Activated CD4-positive, alpha-beta T cell treated with anti-CD3 and anti-CD28 coated beads, Interleukin-2, amount 50 U/mL, for 1 hour (primary cell): Measurements from ENCODE around the gene TMC4.
A peak's percentile ranks its signal among the peaks of the same experiment; 100 is the strongest.

ENCODE experiments used
- DNase-seq: peaks from one replicate; pipeline ENCODE4 v3.0.0-alpha.2; 2020

Gene TMC4

DNA sequence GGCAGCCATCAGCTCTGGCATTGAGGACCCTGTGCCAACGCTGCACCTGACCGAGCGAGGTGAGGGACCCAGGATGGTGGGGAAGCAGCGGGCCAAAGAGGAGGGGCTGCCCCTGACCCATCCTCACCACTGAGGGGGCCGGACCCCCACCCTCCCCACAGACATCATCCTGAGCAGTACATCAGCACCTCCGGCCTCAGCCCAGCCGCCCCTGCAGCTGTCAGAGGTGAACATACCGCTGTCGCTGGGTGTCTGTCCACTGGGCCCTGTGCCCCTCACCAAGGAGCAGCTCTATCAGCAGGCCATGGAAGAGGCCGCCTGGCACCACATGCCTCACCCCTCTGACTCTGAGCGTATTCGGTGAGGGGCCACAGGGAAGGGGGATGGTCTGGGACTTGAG, 20.7 kb downstream of the TMC4 start:
- no peak for DNase-seq

DNA sequence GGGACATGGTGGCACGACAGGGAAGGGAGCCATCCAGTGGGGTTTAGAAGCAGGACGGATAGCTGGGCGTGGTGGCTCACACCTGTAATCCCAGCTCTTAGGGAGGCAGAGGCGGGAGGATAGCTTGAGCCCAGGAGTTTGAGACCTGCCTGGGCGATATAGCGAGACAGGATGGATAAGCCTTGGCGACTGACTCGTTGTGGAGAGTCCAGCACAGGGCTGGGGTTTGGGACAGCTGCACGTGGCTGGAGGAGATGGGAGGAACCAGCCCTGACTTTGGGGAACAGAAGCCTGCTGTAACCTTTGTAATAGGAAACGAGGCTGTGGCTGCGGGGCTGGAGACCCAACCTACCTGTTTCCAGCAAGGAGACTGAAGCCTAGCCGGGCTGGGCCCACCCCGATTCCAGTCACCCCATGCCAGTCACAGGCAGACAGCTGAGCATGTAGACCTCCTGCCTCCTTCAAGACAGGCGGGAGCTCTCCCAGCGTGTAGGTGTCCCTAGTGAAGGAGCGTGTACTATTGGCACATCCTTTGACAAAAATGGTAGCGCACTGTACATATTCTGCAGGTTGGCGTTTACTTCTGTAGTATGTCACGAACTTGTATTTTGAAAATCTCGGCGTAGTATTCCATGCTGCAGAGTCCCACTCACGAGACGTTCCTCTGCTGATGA, 21.5 kb downstream of the TMC4 start:
- no peak for DNase-seq

DNA sequence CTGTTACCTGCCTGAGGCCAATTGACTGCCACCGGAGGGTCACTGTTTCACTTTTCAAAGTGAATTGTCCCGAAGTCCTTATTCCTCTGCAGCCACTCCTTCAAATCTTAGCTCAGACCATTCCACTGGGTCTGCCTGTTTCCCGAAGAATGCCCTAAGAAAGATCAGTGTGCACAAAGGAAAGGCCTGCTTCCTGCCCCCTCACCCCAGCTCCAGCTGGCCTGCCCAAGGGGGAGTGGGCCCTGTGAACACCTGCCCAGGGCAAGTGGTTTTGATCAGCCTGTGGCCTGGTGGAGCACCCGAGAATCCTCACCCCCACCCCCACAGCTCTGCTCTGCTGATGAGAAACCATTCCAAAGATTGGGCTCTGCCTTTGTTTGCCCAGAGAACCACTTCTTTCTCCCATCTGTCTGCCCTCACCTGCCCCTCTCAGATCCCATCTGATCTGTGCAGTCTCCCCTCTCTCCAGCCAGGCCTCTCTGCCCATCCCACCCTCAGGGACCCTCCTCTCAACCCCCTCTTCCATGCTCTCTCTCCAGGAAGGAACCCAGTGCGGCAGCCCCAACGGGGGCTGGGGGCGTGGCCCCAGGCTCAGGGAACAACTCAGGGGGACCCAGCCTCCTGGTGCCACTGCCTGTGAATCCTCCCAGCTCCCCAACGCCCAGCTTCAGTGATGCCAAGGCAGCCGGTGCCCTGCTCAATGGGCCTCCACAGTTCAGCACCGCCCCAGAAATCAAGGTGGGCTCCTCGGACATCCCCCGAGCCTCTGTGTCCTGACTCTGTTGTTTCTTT, 23.7 kb downstream of the TMC4 start:
- DNase-seq = no peak

DNA sequence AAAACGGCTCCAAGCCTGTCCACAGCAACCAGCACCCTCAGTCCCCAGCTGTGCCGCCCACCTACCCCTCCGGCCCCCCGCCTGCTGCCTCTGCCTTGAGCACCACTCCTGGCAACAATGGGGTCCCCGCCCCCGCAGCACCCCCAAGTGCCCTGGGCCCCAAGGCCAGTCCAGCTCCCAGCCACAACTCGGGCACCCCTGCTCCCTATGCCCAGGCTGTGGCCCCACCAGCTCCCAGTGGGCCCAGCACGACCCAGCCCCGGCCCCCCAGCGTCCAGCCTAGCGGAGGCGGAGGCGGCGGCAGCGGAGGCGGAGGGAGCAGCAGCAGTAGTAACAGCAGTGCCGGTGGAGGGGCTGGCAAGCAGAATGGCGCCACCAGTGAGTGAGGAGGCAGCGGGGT, 24.8 kb downstream of the TMC4 start:
- no peak for DNase-seq

DNA sequence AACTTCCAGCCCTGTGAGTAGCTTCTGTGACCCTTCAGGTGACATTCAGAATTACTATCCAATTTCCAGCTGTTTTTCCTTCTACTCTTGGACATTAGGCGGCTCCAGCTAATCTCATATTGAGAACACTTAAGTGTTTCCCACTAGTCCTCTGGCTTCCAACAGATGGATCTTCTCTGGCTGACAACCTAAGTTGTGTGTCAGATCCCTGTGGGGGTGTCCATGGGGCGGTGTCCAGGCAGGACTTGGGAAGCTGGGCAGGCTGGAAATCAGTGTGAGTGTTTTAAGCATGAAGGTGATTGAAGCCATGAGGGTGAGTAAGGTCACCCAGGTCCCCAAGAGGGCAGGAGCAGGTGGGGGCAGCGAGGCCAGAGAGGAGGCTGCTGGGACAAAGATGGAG, 25.3 kb downstream of the TMC4 start:
- DNase-seq = no peak

GRCh38 chr19:54145541-54146158, 27.3 kb downstream of the TMC4 start:
- no peak for DNase-seq

DNA sequence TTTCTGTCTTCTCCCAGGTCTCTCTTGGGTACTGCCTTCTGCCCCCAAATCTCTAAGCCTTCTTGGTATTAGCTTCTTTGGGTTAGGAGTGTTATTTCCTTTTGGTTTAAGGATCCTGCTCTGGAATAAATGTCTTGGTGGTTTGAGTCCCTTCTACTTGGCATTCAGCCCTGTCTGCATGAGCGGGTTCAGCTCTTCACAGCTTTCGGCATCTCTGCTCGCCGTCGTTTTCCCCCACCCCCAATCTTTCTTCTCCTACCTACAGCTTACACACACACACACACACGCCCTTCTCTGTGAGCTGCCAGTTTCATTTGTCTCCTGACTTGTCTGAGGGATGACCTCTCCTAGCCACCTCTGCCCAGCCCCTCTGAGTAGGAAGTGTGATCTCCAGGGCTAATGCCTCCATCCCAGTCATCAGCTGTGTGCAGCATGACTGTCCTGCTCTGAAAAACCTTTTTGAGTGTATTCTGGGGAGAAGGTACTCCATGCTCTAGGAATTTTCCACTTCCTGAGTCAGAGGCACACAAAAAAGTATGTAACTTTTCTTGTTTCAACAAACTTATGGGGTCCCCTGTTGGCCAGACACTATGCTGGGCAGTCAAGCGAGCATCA, 30.7 kb downstream of the TMC4 start:
- no peak for DNase-seq

GRCh38 chr19:54141356-54141755, 31.6 kb downstream of the TMC4 start:
- DNase-seq = no peak

GRCh38 chr19:54138489-54139256, 34.3 kb downstream of the TMC4 start:
- DNase-seq = no peak

DNA sequence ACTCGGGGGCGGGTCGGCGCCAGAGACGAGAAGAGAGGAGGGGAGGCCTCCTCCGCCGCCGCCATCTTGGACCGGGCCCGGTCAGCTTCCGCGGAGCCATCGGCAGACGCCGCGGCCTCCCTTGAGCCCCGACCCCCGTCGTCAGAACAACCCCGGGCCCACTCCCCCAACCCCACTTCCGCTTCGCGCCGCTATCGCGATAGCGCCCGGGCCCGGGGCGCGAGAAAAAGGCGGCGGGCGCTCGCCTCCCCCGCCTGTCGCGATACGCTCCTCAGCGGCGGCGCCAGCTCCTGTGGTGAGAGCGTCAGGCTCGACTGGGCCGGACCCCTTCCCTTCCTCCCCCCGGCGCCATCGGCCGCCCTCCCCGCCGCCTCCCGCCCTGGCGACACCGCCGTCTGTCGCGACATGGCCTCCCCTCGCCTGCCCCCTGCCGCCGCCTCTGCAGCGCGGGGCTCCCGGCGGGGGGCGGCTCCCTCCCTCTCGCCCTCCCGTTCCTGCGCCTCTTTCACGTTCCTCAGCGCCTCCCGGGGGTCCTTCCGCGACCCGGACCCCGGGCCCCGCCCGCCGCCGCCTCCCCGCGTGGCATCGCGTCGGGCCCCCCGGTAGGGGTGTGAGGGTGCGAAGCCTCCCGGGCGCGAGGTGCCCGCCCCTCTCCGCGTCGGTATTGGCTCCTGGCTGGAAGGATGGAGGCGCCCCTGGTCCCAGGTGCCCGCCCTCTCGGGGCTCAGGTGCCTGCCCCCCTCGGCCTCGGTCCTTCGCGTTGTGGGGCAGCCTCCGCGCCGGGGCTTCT, 35.1 kb downstream of the TMC4 start, which contains the start of gene CNOT3:
TSS of gene CNOT3 (plus strand) at position 64 of the 790 bp plus-strand sequence. CDS start 5,217 bp downstream, outside the sequence.
- DNase-seq = peak; percentile 30

- peak; percentile 98 for DNase-seq
Measured at GRCh38 chr19:54136864-54137698, 35.9 kb downstream of the TMC4 start.

DNA sequence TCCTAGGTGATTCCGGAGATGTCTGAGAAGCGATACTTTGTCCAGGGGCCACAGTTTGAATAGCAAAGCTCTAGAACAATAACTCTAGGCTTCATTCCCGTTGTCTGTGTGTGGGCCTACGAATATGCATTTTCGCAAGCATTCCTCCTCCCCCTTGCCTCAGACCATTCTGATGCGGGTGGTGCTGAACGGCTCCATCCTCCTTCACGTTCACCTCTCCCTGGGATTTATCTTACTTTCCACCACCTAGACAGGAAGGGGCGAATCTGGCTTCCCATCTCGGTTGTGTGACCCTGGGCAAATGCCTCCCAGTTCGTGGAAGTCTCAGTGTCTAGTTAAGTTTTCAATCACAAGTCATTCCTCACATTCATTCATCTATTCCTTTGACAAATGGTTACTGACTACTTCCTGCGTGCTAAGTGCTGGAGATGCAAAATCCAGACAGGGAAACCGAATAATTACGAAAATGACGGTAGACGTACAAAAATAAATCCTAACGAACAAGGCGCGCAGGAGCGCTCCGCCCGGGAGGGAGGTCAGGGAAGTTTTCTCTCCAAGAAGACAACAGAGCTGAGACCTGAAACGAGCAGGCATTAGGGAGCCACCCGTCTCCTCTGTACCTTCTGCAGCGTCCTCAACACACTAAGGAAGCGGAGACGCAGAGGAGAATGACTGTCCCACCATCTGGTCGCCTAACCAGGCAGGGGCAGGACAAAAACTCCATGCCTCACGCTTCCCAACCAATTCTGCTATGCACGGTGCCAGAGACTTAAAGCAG, 36.7 kb downstream of the TMC4 start:
- no peak for DNase-seq

DNA sequence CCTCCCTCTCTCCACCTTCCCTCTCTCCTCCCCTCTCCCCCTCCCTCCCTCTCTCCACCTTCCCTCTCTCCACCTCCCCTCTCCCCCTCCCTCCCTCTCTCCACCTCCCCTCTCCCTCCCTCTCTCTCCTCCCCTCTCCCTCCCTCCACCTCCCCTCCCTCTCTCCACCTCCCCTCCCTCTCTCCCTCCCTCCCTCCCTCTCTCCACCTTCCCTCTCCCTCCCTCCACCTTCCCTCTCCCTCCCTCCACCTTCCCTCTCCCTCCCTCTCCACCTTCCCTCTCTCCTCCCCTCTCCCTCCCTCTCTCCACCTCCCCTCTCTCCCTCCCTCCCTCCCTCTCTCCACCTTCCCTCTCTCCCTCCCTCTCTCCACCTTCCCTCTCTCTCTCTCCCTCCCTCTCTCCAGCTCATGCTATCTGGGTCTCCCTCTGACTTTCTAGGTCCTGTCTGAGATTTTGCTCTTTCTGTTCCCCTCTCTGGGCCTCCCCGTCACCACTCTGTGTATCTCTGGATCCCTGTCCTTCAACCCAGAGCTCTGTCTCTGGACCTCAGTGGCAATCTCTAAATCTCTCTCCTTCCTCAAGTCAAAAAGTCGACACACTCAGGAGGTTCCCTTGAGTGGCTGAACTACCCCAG, 38.9 kb downstream of the TMC4 start:
- no peak for DNase-seq

DNA sequence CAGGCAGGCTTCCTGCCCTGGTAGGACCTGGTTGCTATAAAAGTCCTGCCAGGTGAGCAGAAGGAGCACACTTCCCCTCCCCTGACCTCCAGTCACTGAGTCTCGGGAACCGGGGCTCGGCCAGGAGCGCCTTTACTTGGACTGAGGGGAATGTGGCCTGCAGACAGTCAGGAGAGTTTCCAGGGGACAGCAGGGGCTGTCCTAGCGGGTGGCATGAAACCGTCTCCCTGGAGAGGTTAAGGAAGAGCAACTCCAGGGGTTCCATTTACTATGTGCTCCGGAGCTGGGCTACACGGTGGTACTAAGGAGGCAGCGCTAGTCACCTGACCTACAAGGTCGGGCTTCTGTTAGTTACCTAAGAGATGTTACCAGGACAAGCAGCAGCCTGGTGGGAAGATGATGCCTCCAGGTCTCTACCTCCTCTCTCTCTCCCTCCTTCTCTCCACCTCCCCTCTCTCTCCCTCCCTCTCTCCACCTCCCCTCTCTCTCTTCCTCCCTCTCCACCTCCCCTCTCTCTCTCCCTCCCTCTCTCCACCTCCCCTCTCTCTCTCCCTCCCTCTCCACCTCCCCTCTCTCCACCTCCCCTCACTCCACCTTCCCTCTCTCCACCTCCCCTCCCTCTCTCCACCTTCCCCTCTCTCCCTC, 39.5 kb downstream of the TMC4 start:
- DNase-seq = no peak

DNA sequence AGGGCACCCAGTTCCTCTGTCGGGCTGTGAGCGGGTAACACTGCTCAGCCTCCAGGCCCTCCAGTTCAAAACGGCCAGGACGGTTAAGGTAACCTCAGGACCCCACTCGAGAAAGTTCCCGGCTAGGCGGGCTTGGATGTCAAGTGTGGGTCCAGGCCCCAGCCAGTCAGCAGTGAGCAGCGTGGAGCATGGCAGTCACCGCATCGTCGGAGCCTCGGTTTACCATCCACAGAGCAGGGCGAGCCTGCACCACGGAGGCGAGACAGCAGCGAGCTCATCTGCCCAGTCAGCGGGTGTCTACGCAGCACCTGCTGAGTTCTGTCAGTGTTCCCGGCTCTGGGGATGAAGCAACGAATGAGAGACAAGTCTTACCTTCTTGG, 43.4 kb downstream of the TMC4 start:
- no peak for DNase-seq

- no peak for DNase-seq
Measured at GRCh38 chr19:54128796-54129616, 44.0 kb downstream of the TMC4 start.

GRCh38 chr19:54128441-54128725, 44.6 kb downstream of the TMC4 start:
- no peak for DNase-seq

DNA sequence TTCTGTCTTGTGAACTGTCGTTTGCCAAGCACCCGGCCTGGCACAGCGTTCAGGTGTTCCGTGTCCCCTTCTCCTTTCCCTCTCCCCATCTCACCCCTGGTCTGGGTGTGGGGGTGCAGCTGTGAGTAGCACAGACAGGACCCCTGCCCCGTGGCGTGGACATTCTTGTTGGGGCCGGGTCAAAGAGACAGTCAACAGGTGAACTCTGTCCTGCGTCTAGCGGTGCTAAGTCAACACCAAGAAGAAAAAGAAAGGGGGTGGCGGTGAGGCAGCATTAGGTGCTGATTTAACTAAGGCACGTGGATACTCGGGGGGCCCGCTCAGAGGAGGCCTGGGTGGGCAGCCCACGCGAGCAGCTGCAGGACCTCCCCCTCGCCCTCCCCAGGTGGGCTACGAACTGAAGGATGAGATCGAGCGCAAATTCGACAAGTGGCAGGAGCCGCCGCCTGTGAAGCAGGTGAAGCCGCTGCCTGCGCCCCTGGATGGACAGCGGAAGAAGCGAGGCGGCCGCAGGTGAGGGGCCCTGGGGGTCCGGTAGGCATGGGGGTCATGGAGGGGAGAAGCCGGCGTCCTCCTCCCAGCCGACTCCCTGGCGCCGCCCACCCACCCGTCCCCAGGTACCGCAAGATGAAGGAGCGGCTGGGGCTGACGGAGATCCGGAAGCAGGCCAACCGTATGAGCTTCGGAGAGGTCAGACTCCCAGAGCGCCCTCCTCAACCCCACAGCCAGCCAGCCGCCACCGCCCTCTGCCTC, 45.1 kb downstream of the TMC4 start:
- DNase-seq = no peak
